G401.6 (cell line): ENCODE results near the gene FBXO44.

Source experiments
- FAIRE-seq: peaks from 2 replicates; lab custom pipeline; 2012; peaks lifted over from hg19 to GRCh38; lab: Jason Lieb, UNC

The FBXO44 gene

GRCh38 chr1:11640101-11640500 is 14.6 kb upstream of the FBXO44 start:
- FAIRE-seq = no peak

GRCh38 chr1:11640944-11641343 is 13.7 kb upstream of the FBXO44 start:
- FAIRE-seq = no peak

GRCh38 chr1:11641776-11642305 is 12.8 kb upstream of the FBXO44 start:
- FAIRE-seq = no peak

- FAIRE-seq = peak; percentile 84
These were observed 12.2 kb upstream of the FBXO44 start for GRCh38 chr1:11642418-11643017.

- no peak for FAIRE-seq
These were observed 10.9 kb upstream of the FBXO44 start for GRCh38 chr1:11643782-11644181.

- FAIRE-seq = no peak
These were observed 9.4 kb upstream of the FBXO44 start for GRCh38 chr1:11645270-11645669.

GRCh38 chr1:11645670-11646265 is 8.9 kb upstream of the FBXO44 start:
- FAIRE-seq = peak; percentile 52

GRCh38 chr1:11646317-11646716 is 8.4 kb upstream of the FBXO44 start:
- no peak for FAIRE-seq

GRCh38 chr1:11647333-11647732 is 7.3 kb upstream of the FBXO44 start:
- no peak for FAIRE-seq

GRCh38 chr1:11648039-11648438 is 6.6 kb upstream of the FBXO44 start:
- no peak for FAIRE-seq

- FAIRE-seq = no peak
These were observed 5.9 kb upstream of the FBXO44 start for GRCh38 chr1:11648732-11649158.

- FAIRE-seq = no peak
These were observed 5.4 kb upstream of the FBXO44 start for GRCh38 chr1:11649237-11649623.

GRCh38 chr1:11649624-11650330 is 4.9 kb upstream of the FBXO44 start:
- no peak for FAIRE-seq

- no peak for FAIRE-seq
These were observed 4.2 kb upstream of the FBXO44 start for GRCh38 chr1:11650331-11650991.

- no peak for FAIRE-seq
These were observed 3.7 kb upstream of the FBXO44 start for GRCh38 chr1:11651017-11651416.

- FAIRE-seq = no peak
These were observed 2.4 kb upstream of the FBXO44 start for GRCh38 chr1:11652203-11652780.

GRCh38 chr1:11653101-11653860 is 1.4 kb upstream of the FBXO44 start:
- FAIRE-seq = no peak

- no peak for FAIRE-seq
These were observed 878 bp upstream of the FBXO44 start for GRCh38 chr1:11653861-11654136.

GRCh38 chr1:11654939-11655808 is 497 bp downstream of the FBXO44 start:
- no peak for FAIRE-seq

GRCh38 chr1:11657654-11658053 is 3.0 kb downstream of the FBXO44 start:
- FAIRE-seq = no peak

GRCh38 chr1:11658542-11658941 is 3.9 kb downstream of the FBXO44 start:
- no peak for FAIRE-seq
